ENCODE measurements around the gene ANKMY1.

GRCh38 chr2:240571314-240571973 is 13.7 kb upstream of the ANKMY1 start:
- TF ChIP-seq CTCF (conservative IDR thresholded peaks at IDR 0.05) (no peak), EZH2 (IDR thresholded peaks at IDR 0.05; ENCODE audit: low read depth) (no peak)
